Right hindlimb (tissue), 1 donor: ENCODE measurements around the gene PLEKHG1.

Experiments used
- DNase-seq: peaks from one replicate; pipeline ENCODE4 v3.0.0-alpha.2; 2018

The PLEKHG1 gene

DNA sequence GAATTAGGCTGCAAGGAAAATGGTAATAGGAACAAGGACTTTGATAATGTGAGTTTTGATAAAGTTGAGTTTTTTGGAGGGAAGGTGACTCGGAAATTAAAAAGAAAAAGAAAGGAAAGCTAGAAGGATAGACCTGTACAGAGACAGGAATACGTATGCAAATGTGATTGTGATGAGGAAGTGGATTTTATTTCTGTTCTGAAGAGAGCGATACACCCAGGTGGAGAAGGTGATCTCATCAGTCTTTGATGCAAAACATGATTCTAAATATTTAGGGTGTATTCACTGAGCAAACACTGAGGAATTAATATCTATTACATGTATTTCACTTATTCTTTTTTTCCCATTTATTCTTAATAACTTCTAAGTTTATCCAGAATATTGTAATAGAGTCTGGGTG, 9.2 kb upstream of the PLEKHG1 start:
- no peak for DNase-seq

DNA sequence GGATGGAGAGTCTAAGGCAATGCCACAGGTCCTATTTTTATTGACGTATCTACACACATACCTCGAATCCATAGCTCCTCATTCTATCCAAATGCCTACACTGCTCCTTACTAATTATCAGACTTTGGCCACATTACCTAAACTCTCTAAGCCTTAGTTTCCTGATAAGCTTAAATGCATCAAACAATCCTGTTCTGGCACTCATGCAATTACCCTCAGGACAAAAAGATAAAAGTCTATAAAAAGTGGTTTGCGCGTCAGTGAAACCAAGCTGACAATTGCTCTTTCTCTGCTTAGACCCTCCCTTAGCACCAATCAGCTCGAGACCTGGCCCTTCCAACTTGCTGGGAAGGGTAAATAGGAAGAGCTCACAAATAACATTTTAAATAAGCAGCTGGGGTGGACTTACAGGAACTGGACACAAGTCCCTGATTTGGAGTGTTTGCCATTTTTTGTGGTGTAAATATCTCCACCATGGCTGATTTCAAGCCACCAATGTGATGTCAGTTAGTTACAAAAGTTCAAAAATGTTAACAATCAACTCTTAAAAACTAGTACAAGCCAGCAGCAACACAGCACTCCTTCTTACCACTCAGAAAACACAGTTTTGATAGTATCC, 7.2 kb upstream of the PLEKHG1 start:
- DNase-seq = no peak

DNA sequence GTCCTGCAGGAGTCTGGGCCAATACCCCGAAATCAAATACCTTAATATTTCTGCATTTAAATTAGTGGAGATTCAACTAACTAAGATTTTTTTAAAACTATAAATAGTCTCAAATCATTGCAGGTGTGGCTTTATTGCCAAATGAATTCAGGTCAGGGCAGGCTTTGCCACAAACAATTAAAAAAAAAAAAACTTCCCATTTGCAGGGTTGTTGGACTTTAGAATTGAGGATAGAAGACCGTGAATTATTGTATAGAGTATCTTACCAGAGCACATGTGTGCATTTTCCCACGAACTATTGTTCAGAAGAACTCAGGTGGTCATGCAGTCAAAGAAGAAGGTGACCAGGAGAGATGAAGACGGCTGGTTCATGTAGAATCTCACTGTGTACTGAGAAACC, 6.6 kb upstream of the PLEKHG1 start:
- DNase-seq = no peak

DNA sequence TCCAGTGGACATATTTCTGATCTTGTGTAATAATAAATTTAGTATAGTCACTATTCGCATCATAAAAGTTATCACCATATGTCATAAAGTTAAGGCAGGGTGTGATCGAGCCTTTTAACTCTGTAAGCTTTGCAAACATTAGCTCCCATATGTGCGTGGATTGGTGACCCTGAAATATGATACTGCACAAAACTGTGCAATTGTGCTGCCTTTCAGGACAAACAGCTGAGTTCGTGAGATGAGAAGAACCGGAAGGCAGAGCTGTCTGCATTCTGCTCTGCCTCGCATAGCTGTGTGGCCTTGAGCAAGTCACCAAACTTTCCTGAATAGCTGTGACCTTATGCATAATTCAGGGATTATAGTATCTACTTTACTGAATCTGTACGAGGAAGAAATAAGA, 3.2 kb upstream of the PLEKHG1 start:
- DNase-seq = no peak

DNA sequence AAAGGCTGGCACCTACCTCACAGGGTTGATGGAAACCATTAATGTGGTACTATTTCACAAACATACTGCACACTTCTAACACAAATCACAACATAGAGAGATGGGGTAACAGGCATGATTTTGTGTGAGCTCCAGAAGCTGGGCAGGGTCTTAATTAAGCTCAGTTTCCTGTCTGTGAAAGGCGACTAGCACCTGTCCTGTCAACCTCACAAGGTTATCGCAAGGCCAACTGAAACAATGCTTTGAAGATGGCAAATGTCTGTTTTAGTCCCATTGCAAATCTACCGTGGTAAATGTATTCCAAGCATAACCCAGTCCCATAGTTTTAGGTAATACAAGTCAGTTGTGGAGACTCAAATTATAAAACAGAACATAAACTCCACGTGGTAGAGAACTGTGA, 1.3 kb upstream of the PLEKHG1 start:
- DNase-seq = no peak

DNA sequence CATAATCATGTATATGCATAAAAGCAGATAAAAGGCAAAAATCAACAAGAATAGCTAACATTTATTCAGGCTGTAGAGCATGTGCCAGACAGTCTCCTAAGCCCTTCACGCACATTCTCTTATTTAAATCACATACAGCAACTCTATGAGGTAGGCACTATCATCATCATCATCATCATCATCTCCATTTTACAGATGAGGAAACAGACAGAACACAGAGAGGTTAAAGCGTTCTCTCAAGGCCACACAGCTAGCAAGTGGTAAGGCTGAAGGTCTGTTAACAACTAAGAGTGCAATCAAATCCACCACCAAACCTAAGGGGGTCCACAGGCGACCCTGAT, 857 bp upstream of the PLEKHG1 start:
- DNase-seq = no peak

DNA sequence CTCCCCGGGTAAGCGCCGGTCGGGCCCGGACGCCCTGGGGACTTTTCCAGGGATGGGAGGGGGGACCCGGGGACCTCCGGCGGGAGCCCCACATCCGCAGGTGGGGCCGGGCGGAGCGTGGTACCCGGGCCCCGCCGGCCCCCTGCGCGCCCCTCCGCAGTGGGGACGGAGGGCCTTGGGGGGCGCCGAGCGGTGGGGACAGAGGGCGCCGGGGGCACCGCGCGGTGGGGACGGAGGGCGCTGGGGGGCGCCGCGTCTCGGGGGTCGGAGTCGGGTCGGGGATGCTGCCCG, 270 bp downstream of the PLEKHG1 start:
- no peak for DNase-seq

DNA sequence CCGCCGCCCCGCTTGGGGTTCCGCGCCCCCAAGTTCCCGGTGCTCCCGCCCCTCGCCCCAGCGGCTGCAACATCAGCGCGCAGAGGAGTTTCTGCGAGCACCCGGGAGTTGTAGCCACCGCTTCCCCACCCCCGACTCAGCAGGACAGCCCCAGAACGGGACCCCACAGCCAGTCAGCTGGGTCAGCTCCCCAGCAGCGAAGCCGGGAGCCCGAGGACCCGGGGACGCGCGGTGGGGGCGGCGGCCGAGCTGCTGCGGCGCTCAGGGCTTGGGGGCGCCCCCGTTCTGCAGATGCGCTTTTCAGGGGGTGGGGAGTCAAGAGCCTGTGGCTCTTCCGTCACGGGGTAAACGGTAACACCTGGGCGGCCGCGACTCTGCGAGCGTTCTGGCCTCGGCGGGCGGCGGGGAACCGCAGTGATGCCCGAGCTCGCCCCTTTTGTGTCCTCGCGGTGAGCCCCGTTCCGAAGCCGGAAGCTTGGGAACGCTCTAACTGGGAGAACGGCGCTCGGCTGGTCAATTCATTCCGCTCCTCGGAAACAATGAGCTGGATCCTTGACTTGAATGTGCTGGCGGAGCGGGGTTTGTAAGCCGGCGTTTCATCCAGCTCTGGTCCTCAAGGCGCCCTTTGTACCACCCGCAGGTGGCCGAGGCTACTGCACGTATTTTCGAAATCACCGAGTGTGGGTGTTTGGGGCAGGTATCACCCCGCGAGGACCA, 774 bp downstream of the PLEKHG1 start:
- peak; percentile 82 for DNase-seq

DNA sequence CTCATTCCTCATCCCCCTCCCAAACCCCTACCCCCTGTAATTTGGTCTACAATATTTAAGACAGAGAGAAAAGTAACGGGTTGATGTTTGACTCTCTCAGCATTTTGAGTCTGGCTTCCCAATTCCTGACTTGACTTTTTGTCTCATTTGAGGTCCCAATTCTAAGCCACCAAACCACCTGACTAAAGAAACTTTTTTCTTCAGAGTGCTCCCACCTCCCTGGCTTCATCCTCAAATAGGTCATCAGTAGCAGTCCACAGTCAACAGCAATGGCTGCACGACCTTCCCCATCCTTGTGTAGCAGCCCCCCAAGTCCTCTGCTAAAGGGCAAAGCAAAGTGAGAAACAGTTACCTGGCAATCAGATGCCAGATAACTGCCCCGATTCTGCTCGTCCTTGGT, 1.8 kb downstream of the PLEKHG1 start:
- DNase-seq = no peak

DNA sequence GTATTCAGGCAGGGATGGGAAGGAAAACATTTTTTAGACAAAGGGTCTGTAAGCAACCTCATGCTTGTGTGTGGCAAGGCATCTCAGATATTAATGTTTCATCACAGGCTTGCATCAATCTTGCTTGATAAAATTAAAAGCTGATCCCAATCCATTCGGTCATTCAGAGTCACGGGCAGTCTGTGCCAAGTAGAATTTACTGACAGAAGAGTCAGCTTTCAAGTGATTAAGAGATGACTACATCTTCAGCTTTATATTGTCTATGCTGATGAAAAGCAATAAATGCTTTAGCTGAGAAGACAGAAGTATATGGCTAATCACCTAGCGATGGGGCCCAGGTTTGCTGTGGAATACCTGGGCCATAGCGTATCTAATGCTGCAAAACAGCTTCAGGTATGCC, 3.5 kb downstream of the PLEKHG1 start:
- no peak for DNase-seq

DNA sequence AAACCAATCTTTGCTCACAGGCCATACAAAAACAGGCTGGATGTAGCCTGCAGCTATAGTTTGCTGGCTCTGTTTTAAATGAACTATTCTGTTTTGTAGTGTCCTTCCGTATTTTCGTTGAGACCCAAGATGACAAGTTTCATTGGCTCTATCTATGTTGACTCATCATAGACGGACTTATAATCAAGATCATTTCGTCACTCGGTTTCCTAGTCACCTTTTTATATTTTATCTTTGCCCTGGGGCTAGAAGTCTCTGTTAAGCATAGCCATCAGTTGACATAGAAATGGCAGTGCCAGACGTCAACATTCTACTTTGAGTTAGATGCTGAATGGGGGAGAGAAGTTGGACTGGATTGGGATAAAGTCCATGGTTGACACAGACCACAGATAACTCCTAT, 4.8 kb downstream of the PLEKHG1 start:
- DNase-seq = no peak

DNA sequence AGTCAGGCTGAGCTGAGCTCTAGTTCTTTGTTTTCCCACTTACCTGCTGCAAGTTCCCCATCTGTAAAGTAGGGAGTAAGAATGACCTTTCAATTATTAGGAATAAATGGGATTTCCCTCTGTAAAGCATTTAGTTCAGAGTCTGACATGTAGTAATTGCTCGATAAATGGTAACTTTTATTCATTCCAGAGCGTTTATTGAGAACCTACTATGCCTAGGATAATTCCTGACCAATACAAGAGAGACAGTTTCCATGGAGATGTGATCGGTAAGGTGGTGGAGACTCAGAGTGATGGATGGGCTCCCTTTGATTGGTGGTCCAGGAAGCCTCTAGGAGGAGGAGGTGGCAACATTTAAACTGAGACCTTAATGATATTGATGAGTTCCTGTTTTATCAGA, 5.6 kb downstream of the PLEKHG1 start:
- no peak for DNase-seq

DNA sequence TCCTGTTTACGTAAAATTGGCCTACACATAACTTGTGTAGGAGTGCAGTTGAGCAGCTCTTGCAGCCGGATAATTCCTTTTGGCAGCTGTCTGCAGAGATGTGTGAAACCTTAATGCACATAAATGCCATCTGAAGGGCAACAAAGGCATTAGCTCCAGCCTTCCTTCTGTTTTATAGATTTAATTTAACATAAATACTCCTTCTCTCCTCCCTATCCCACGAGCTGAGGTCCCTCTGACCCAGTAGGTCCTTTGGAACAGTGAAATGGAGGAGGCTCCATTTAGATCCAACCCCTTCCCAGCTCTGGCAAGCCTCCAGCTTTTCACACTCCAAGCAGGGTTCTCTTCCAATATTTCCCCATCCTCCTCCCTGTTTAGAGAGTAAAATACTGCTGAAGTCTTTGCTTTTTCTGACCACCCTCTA, 6.5 kb downstream of the PLEKHG1 start:
- peak; percentile 87 for DNase-seq

DNA sequence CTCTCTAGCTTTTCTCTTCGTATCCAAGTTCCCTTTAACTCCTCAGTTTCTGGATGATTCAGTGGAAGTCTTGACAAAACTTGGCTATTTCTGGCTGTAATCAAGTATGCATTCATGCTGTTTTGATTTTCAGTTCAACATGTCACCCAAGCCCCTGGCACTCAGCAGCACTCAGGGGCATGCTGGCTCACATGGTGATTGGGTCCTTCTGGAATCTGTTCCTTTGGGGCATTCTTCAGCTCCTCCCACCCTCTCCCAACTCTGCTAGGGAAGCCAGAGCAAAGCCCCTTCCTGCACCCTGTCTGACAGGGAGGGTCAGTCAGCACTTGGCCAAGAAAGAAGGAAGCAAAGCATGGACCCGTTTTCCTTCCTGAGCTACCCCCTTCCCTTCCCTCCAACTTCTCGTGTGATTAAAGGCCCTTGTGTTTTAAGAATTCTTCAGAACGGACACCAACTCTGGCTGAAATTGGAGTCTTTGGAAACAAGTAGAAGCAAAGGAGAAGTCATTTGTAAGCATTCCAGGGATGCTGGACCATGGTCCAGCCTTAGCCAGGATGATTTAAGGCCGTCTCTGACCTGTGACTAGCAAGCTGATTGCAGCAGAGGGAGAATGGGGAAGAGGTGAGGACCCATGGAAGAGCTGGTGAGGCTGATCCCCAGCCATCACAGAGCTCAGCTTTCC, 7.1 kb downstream of the PLEKHG1 start:
- peak; percentile 42 for DNase-seq

DNA sequence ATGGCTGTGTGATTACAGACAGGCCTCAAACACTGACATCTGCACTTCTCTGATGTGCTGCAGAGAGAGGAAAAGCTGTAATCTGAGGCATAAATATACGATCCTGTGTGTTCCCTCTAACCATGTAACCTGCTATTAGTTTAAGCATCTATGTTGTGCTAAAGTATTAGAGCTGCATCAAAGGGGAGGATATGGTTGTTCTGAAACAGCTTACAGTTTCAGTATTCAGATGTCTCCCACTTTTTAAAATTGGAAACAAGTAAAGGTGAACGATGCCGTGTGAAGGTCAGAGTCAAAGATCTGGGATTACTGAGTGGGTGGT, 7.6 kb downstream of the PLEKHG1 start:
- no peak for DNase-seq

DNA sequence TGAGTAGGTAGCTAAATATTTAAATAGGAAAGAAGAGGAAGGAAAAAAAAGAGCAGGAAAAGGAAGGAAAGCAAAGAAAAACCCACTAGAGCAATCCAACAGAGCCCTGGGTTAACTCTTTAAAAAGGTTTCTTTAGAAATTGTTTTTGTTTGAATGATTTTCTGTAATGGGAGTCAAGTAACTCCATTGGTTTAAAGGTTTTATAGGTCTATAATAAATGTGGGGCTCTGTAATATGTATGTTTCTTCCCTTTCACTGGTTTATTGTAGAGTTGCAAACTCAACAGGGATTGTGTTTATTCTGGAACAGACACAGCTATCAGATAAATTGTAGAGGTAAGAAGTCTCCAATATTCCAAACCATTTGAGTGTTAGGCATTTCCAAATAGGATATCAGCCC, 10.9 kb downstream of the PLEKHG1 start:
- DNase-seq = no peak

DNA sequence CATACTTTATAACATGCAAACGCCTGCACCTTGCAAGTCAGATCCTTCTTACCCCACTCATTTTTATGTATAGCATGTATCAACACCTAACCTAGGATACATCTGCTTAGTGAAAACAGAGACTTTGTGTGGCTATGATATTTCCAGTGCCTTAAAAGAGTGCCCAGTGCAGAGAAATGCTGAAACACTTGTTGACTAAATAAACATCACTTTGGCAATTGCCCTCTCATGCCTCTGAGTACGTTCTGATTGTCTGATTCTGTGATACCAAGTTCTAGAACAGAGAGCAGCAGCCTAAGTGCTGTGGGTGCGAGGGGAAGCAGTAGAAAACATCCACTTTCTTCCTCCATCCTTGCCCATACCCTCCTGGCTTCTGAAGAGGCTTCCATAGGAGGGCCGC, 13.6 kb downstream of the PLEKHG1 start:
- no peak for DNase-seq

DNA sequence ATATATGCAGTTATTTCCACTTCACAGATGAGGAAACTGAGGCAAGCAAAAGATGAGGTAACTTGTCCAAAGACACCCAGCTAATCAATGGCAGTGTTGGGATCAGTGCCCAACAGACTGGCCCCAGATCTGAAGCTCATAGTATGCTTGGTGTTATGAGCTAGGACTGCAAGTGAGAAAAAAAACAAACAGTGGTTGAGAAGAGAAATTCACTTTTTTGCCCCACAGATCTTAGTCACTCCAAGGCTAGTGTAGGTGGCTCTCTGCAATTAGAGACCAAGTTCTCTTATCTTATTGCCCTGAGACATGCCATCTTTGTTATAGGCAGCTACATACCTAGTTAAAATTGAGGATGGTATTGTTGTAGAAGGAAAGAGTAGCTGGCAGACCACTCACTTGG, 16.3 kb downstream of the PLEKHG1 start:
- no peak for DNase-seq

DNA sequence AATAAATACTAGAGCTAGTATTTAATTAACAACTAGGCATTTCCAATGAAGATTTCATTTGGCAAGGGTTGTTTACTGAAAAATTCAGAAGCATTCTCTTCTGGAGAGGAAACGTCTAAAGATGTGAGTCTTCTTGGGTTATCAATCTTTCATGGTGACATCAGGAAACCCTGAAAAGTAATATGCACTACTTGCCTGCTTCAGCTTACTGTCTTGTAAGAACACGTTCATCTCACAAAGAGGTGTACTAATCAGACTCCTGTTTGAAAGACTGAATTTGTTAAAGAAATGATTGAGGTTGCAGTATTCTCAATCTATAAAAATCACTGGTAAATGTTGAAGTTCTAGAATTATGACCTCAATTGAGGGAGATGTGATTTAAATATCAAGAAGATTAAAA, 16.9 kb downstream of the PLEKHG1 start:
- no peak for DNase-seq

DNA sequence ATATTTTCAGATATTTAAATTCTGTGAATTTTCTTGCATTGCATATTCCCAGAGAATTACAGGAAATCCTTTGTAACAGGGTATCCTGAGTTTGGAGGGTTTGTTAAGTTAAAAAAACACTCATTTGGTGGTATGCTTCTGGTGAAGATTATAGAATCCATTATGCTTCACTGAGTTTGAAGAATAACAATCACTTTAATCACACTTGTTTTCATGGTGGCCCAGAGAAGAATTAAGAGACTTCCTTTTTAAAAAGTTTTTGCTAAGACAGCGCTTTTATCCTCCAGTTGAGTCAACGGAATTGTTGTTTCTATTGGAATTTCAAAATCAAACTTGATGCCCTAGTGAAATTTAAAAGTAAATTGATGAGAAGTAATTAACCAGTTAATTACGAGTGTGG, 17.4 kb downstream of the PLEKHG1 start:
- DNase-seq = no peak

DNA sequence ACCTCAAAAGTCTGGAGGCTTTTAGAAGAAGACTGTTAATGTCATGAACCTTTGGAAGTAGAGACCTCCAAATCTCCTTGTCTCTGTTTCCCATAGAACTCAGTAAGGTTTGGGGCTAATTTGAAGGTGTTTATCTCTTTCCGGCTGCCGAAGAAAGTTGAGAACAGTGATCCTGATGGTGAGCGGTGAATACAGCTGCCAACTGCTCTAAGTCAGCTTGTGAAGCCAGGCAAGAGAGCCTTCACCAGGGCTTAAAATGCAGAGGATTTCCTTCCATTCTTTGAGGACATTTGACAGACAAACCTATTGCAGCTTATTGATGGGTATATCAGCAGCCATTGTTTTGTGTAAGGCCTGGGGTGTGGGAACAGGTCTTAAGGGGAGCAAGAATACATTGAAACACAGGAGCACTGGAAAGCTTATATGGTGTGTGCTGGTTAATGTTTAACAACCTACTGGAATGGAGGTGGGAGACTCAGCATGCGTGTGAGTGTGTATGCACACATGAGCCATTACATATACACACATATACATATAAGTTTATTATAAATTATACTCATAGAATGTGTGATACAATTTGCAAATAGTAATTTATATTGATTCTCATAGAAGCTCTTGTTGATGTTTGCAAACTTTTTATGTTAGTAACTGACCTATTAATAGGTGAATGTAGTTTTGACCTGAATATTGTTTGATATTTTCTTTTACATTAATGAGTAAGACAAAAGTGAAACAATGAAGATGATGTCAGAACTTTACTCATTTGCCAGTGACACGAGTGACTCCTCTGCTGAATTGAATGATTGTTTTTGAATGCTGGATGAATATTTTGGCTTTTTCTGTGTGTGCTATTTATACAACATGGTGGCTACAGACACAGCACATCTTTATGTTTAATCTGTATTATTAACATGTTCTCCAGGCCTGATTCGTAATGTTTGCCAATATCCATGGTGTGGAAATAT, 18.1 kb downstream of the PLEKHG1 start:
- no peak for DNase-seq

DNA sequence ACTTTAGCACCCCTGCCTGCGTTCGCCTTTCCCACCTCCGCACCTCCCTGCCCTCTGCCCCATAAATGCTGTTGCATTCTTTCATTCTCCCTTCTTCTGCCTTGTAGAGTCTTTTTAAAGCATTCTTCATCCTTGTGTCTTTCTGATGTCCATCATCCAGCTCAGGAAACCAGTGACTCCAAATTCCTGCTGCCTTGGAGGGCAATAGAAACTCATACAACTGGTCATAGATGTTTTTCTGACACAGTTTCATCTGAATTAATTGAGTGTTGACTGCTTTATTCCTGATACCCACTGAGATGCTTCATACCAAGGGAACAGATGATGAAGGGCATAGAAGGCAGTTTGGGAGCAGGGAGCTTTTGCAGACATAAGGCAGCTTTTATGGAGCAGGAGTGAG, 19.6 kb downstream of the PLEKHG1 start:
- DNase-seq = no peak

DNA sequence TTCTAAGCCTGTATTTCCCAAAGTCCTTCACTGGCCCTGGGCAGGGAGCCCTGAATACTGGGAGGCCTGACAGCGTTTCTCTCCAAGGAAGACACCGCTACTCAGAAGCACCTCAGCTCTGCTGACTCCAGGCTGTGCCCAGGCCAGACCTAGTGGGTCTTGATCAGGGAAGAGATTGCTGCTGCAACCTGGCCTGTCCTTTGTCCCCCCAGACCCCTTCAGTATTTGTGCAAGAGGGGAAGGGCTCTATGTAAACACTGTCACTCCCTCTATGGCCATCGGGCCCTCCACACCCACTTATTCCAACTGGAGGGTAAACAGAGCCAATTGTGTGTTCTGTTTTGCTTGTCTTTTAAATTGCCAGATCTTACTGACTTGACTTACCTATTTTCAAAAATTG, 20.6 kb downstream of the PLEKHG1 start:
- DNase-seq = no peak

DNA sequence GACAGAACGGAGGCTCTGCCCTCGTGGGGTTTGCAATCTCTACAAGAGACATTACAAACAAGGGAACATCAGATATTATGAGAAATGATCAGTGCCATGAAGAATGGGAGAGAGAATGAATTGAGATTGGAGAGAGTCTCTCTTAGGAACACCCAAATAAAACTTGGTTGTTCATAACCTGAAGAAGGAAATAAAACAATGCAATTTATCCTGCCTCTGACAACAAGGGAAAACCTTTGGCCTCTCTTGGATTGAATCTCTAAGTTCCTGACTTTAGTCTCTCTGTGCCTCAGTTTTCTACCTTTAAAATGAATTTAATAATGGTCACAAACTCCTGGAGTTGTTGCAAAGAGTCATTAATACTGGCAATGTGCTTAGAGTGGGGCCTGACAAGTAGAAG, 21.1 kb downstream of the PLEKHG1 start:
- DNase-seq = no peak
